OCI-LY3 (cell line): ENCODE data around the gene WFIKKN2.

Source experiments
- EZH2phosphoT487 ChIP-seq: fragments of 200-600 bp; shearing (Covaris generic); IDR thresholded peaks from 2 replicates; pipeline ENCODE4 v1.6.1; 2018; ENCODE audit warnings: antibody characterized with exemption, mixed run types, low read depth
- TF ChIP-seq, protein P1 (sequence below): fragments of 200-600, 300-600 bp; sonication (generic); IDR thresholded peaks from 2 replicates; pipeline ENCODE4 v1.5.1; 2014; ENCODE audit warnings: antibody characterized with exemption, low read length, low read depth

DNA sequence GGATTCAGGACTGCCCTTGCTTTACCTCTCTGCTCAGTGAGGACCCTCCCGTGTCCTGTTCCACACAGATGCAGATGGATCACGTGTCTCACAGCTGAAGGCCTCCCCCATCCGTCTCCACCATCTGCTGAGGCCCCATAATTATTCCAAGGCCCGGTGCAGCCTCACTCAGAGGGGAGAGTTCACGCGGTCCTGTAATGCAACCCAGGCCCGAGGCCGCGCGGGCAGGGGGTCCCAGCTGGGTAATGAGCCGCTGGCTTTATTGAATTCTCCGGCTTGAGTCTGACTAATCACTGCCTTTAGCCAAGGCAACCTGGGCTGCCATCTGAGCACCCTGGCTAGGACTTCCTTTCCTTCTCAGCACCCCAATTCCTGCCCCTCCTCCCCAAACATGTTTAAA, 4.4 kb upstream of the WFIKKN2 start:
- TF ChIP-seq, protein P1, sequence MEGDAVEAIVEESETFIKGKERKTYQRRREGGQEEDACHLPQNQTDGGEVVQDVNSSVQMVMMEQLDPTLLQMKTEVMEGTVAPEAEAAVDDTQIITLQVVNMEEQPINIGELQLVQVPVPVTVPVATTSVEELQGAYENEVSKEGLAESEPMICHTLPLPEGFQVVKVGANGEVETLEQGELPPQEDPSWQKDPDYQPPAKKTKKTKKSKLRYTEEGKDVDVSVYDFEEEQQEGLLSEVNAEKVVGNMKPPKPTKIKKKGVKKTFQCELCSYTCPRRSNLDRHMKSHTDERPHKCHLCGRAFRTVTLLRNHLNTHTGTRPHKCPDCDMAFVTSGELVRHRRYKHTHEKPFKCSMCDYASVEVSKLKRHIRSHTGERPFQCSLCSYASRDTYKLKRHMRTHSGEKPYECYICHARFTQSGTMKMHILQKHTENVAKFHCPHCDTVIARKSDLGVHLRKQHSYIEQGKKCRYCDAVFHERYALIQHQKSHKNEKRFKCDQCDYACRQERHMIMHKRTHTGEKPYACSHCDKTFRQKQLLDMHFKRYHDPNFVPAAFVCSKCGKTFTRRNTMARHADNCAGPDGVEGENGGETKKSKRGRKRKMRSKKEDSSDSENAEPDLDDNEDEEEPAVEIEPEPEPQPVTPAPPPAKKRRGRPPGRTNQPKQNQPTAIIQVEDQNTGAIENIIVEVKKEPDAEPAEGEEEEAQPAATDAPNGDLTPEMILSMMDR, result no peak
- no peak for TF ChIP-seq EZH2phosphoT487
